Breast epithelium (tissue), 3 donors: ENCODE measurements around the gene CTAG1A.

Experiments used
- CTCF ChIP-seq, 3 donors: fragments of 450-650 bp; IDR thresholded peaks; one replicate each; pipeline ENCODE4 v1.5.1; 2016 to 2017; ENCODE audit warnings: antibody characterized with exemption in 3 of 3, mild to moderate bottlenecking in 3 of 3, moderate library complexity in 3 of 3
- POLR2A ChIP-seq: fragments of 450-650 bp; IDR thresholded peaks from one replicate; pipeline ENCODE4 v1.6.1; 2016; ENCODE audit warnings: antibody characterized with exemption, mild to moderate bottlenecking, moderate library complexity

GRCh38 chrX:154593201-154593600 lies 8.3 kb downstream of the CTAG1A start:
- TF ChIP-seq POLR2A, result no peak
- TF ChIP-seq CTCF (IDR thresholded peaks at IDR 0.05), result no peak
